ENCODE results near the gene MARCHF2.

DNA sequence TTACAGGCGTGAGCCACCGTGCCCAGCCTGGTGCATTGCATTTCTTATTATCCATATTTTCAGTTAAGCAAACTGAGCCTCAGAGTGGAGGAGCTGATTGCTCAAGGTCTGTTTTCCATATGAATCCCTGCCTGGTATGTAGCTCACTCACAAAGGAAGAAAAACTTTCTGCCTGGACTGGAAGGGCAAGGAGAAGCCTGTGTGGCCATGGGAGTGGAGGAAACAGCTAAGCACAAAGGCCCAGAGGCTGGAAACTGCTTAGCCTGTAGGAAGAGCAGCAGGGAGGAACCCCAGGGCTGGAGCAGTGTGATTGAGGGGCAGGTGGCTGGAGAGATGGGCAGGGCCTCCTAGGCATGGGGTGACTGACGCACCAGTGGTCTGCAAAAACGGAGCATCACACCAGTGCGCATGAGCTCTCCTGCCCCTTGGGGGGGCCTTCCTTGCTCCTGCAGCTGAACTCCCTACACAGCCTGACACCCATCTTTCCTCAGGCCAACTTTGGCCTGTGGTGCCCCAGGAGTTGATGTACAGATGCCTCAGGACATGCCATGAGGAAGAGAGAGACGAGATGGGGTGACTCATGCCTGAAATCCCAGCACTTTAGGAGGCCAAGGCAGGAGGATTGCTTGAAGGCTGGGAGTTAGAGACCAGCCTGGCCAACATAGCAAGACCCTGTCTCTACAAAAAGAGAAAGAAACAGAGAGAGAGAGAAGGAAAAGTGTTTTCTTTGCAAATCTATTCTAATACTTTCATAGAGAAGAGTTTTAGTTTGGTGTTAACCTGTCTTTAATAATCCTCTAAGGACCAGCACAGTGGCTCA, 28.8 kb downstream of the MARCHF2 start:
- TF ChIP-seq CTCF (IDR thresholded peaks at IDR 0.05) (no peak), POLR2AphosphoS5 (IDR thresholded peaks at IDR 0.05) (no peak)

Measured in transverse colon (tissue), 4 donors.